ENCODE results near the gene MRPL24. TPM values are rescaled to one million over a fixed set of nuclear protein-coding genes. Genes with fewer than 3 reads are reported as not detected.

The MRPL24 gene
- total RNA-seq, 4 donors from 2014 or later: 45.0 to 74.4 (median 69.8) TPM

DNA sequence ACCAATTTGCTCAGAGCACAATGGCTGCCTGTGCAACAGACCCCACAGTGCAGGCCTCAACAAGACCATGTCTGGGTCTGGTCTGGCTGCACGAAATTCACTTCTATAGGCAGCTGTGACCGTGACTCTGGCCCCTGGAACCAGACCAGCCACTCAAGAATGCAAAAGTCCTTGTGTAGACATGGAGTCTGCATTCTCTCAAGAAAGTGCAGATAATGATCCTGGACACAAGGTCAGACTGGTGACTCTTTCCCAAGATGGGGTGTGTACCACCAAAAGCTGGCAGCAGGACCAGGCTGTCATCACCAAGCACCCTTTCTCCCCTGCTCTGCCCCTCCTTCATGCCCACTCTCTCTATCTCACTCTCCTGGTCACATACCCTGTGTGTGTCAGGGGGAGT lies 19.8 kb downstream of the MRPL24 start:
- no peak for ATAC-seq (ENCODE audit: low FRiP score)
- TF ChIP-seq, protein P1, sequence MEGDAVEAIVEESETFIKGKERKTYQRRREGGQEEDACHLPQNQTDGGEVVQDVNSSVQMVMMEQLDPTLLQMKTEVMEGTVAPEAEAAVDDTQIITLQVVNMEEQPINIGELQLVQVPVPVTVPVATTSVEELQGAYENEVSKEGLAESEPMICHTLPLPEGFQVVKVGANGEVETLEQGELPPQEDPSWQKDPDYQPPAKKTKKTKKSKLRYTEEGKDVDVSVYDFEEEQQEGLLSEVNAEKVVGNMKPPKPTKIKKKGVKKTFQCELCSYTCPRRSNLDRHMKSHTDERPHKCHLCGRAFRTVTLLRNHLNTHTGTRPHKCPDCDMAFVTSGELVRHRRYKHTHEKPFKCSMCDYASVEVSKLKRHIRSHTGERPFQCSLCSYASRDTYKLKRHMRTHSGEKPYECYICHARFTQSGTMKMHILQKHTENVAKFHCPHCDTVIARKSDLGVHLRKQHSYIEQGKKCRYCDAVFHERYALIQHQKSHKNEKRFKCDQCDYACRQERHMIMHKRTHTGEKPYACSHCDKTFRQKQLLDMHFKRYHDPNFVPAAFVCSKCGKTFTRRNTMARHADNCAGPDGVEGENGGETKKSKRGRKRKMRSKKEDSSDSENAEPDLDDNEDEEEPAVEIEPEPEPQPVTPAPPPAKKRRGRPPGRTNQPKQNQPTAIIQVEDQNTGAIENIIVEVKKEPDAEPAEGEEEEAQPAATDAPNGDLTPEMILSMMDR (IDR thresholded peaks at IDR 0.05): no peak
- DNase-seq (ENCODE audit: low spot score): no peak

DNA sequence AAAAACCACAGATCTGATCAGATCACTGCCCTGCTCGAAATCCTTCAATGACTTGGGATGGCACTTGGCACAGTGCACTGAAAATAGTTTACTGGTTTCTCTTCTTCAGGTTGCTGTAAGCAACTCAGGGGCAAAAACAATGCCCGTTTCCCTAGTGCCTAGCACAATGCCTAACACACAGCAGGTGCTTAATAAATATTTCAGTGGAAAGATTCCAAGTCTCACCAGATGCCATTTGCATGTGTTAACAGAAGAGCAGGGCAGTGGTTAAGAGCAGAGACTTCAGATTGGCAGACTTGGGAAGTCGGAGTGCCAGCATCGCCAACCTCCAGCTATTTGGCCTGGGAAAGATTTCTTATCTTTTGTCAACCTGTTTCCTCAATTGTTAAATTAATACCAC lies 23.5 kb downstream of the MRPL24 start:
- TF ChIP-seq, protein P1 (IDR thresholded peaks at IDR 0.05): no peak
- ATAC-seq (ENCODE audit: low FRiP score): no peak
- DNase-seq (ENCODE audit: low spot score): no peak

DNA sequence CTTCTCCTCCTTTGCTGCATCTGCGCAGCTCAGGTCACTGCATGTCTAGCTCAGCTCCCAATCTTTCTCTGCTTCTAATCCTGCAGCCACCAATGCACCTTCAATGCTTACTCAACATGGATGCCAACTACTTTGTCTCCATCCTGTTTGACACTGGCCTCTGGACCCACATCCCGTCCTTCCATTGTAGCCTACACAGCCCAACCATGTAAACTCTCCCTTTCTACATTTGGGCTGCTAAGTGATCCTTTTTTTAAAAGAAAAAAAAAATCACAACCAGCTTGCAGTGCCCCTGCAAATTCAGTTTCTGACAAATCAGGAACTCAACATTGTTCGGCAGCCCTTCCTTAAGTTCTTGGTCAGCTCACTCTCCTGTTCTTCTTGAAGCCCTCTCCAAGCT lies 26.1 kb downstream of the MRPL24 start:
- ATAC-seq (ENCODE audit: low FRiP score) (no peak), DNase-seq (ENCODE audit: low spot score) (no peak)
- TF ChIP-seq, protein P1 (IDR thresholded peaks at IDR 0.05): no peak

DNA sequence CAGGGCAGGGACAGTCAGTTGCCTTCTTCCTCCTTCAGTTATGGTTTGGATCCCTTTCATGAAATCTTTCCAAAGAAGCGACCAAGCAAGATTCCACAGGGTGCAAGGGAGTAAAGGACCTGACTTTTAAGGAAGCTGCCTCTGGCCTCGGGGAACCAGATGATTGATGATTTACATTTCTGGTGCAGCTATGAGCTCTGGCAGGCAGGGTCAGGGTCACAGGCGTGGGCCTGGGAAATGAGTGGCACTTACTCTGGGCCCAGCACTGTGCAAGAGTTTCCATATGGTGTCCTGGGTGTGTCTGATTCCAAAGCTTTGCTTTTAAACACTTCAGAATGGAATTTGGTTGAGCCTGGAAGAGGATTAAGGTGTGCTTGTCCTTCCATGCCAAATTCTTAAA lies 28.3 kb downstream of the MRPL24 start:
- TF ChIP-seq, protein P1 (IDR thresholded peaks at IDR 0.05): no peak
- ATAC-seq (ENCODE audit: low FRiP score) (no peak), DNase-seq (ENCODE audit: low spot score) (no peak)

DNA sequence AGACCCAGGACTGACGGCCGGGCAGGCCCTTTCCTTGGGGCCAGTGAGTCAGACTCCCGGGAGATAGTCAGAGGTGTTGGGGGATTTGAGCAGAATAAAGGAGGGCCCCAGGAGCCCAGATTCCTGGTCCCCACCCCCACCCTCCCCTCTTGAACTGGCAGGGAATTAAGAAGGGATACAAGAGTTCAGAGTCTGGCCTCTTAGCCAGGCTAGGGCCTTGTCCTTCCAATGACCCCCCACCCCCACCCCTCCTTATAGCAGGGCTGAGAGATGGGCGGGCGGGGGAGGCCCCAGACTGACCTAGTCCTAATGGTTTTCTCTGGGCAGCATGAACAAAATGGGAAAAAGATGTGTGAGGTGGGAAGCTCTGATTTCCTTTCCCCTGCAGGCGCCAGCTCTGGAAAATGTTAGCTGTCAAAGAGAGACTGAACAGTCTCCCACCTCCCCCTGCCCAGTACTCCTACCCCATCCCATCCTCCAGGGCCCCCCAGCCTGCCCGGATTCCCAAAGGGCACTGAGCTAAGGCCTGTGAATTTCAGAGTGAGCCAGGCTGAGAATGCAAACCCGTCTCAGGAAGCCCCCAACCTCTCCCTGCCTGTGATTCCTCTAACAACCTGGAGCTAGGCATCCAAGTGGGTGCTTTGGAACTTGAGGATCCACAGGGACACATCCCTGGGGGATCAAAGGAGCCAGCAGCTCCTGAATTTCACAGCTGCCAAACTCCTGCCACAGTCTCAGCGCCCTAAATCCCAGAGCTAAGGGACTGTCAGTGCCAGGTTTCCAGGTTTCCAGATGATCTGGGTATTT lies 29.7 kb downstream of the MRPL24 start:
- ATAC-seq (ENCODE audit: low FRiP score) (no peak), DNase-seq (ENCODE audit: low spot score) (no peak)
- TF ChIP-seq, protein P1 (IDR thresholded peaks at IDR 0.05): no peak

DNA sequence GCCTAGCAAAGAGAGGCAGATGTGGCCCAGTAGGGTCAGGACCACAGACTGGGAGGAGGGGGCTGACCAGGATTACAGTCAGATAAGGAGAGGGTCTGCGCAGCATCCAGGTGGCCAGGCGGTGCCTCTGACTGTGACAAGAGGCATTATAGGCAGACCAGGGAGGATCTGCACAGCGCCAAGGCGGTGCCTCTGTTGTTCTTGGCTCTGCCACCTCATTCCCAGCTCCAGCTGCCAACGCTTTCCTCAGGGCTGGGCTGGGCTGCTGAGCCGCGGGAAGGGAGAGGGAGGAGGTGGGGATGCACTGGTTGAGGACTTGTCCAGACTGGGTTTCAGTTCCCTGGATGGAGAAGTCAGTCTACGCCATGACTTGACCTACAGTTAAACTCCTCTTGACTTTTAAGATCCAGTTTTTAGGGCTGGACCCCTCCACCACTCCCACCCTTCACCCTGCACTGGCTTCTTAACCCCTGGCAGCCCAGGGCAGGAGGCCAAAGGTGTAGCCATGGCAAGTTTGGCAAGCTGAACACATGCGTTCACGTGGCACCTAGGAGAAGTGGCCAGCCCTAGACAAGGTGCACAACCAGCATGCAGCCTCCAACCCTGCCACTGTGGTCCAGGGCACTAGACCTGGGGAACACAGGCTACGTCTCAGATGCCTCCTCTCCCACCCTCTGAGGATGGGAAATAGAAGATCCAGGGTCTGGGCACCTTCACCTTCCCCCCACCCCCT lies 31.0 kb downstream of the MRPL24 start:
- ATAC-seq (ENCODE audit: low FRiP score) (peak; percentile 60), DNase-seq (ENCODE audit: low spot score) (no peak)
- TF ChIP-seq, protein P1 (IDR thresholded peaks at IDR 0.05): no peak
